ENCODE measurements around the gene ENTPD8. TPM values are rescaled to one million over a fixed set of nuclear protein-coding genes. Genes with fewer than 3 reads are reported as not detected.
"Not testable (repeated sequence)": the region's sequence is repeated elsewhere in the genome, so short reads cannot be mapped to it uniquely, and the experiment has no call there.

ENTPD8 gene
- total RNA-seq, 8 experiments from 2014 or later = 0.08 to 0.52 (median 0.21) TPM; not detected in 2

DNA sequence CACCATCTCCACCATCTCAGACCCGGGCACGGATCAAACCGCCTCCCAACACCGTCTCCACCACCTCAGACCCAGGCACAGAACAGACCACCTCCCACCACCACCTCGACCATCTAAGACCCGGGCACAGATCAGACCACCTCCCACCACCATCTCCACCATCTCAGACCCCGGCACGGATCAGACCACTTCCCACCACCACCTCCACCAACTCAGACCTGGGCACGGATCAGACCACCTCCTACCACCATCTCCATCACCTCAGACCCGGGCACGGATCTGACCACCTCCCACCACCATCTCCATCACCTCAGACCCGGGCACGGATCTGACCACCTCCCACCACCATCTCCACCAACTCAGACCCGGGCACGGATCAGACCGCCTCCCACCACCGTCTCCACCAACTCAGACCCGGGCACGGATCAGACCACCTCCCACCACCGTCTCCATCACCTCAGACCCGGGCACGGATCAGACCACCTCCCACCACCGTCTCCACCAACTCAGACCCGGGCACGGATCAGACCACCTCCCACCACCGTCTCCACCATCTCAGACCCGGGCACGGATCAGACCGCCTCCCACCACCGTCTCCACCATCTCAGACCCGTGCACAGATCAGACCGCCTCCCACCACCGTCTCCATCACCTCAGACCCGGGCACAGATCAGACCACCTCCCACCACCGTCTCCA lies 25.4 kb upstream of the ENTPD8 start:
- in situ Hi-C loops (cut with MboI; ENCODE audit: low pct_unique_long_range_greater_than_20kb in 2 of 9, low sequenced_read_pairs in 9 of 9, unreplicated experiment in 9 of 9) = not testable (repeated sequence)

GRCh38 chr9:137465720-137466388 lies 24.7 kb upstream of the ENTPD8 start:
- in situ Hi-C loops (cut with MboI; ENCODE audit: low pct_unique_long_range_greater_than_20kb in 2 of 9, low sequenced_read_pairs in 9 of 9, unreplicated experiment in 9 of 9) = no loop called here
- Histone ChIP-seq H3K4me1 (replicated peaks in 1 of 2) (no peaks in the 10 kb centered on the region), H3K27ac (no peak overlapping the region), H3K4me3 (no peak overlapping the region)
- 10 to 100% (median 85%) methylated on average over 1 to 4 of the region's 23 CpGs; no CpG with 5 or more reads in 4 of the 10 experiments for WGBS, 10 experiments
- no peak for ATAC-seq (replicated peaks in 6 of 8)

More for the DNA sequence above, 25.4 kb upstream of the ENTPD8 start:
- not testable (repeated sequence) for H3K27ac ChIP-seq; H3K4me1 ChIP-seq (replicated peaks in 1 of 2); H3K4me3 ChIP-seq; ATAC-seq (replicated peaks in 6 of 8)
- WGBS, 10 experiments = 51 to 100% (median 83%) methylated on average over 1 to 8 of the region's 35 CpGs; no CpG with 5 or more reads in 5 of the 10 experiments

DNA sequence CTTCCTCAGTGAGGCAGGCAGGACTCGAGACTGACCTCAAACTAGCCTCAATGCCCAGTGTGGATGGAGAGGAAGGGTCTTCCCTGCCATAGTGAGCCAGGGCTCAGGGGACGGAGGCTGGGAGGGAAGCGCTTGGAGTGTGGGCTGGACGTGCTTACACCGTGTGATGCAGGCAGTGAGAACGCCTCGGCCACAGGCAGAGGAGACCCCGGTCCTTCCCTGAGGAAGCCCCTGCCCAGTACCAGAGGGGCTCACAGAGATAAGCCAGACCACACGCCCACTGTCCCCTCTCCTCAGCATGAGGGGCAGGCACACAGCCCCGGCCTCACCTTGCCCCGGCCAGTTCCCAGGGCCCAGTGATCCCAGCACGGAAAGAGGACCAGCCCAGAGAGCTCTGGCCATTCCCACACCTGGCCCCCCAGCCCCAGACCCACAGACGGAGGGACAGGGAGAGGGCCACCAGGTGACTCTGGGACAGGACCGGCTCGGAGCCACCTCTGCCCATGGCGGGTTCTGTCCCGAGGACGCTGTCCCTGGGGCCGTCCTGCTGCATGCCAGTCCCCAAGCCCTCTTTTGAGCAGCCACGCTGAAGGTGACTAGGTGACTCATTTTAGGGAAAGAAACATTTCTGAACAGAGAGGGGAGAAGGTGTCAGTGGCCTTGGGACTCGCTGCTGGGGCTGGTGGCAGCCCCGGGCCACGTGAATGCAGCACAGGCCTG lies 24.0 kb upstream of the ENTPD8 start:
- Histone ChIP-seq H3K4me3 (no peak overlapping the region), H3K4me1 (replicated peaks in 1 of 2) (no peaks in the 10 kb centered on the region), H3K27ac (no peak overlapping the region)
- ATAC-seq (replicated peaks in 6 of 8) = peak in 1 of 8 experiments; percentile 6
- in situ Hi-C loops (cut with MboI; ENCODE audit: low pct_unique_long_range_greater_than_20kb in 2 of 9, low sequenced_read_pairs in 9 of 9, unreplicated experiment in 9 of 9) = no loop called here
- WGBS, 10 experiments = 76 to 100% (median 97%) methylated on average over 1 to 12 of the region's 23 CpGs; no CpG with 5 or more reads in 5 of the 10 experiments

- H3K4me3 ChIP-seq = no peak overlapping the region
- 72% methylated on average over 10 of the region's 28 CpGs; no CpG with 5 or more reads in 9 of the 10 experiments for WGBS, 10 experiments
- in situ Hi-C loops (cut with MboI; ENCODE audit: low pct_unique_long_range_greater_than_20kb in 2 of 9, low sequenced_read_pairs in 9 of 9, unreplicated experiment in 9 of 9) = no loop called here
- H3K27ac ChIP-seq = no peak overlapping the region
- no peak for ATAC-seq (replicated peaks in 6 of 8)
- peaks cover 3 to 6% of the 10 kb centered on the region in 2 donors for H3K4me1 ChIP-seq (replicated peaks in 1 of 2)
Observed at GRCh38 chr9:137464291-137464999, 23.3 kb upstream of the ENTPD8 start.

DNA sequence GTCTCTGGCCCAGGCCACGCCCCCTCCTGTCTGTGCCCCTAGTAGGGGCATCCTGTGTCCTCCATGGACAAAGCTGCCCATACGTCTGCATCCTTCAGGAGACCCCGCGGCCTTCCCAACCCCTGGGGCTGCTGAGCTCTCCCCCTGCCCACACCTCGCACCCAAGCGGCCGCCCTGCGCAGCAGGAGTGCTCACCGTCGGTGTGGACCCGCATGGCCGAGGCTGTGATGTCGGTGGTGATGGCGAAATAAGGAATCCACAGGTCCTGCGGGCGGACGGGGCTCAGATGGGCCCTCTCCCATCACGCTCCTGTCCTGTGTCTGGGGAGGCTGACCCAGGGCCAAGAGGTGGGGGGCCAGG lies 22.8 kb upstream of the ENTPD8 start:
- in situ Hi-C loops (cut with MboI; ENCODE audit: low pct_unique_long_range_greater_than_20kb in 2 of 9, low sequenced_read_pairs in 9 of 9, unreplicated experiment in 9 of 9) = no loop called here
- H3K4me1 ChIP-seq (replicated peaks in 1 of 2) = peaks cover 4 to 7% of the 10 kb centered on the region in 2 donors
- WGBS, 10 experiments = 80 to 85% methylated on average over 2 to 4 of the region's 18 CpGs; no CpG with 5 or more reads in 8 of the 10 experiments
- H3K27ac ChIP-seq = no peak overlapping the region
- ATAC-seq (replicated peaks in 6 of 8) = no peak
- no peak overlapping the region for H3K4me3 ChIP-seq

DNA sequence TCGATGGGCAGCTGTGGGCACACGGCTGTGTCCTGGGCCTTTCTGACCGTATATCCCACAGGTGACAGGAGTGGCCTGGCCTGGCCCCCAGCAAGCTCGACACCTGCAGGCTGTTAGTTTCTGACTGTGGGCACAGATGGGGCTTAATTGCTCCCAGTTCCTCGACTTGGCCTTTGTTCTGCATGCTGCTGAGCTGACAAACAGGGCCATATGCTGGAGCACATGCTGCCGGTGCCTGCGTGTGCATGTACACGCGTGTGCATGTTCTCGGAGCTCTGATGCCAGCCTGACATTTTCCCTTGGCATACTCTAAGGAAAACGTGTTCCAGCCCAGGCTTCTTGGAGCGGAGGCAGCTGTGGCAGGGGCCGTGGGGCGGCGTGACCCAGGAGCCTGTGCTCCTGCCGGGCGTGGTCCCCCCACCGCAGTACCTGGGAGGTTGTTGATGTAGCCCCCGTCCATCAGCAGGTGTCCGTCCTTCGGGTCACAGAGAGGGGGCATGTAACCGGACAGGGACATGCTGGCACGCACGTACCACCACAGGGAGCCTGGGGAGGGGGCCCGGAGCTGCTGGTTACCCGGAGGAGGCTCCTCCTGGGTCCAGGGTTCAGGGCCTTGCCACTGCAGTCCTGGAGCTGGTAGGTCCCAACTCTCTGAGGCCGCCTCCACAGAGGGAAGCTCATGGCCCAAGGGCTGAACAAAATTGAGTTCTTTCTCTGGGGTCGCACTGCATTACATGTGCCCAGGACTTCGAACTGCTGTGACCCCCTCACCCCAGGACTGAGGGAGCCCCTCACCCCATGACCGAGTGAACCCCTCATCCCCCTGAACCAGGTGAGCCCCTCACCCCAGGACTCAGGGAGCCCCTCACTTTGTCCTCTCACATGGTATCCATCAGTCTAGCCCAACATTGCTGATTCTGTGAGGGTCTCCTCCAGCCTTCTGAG lies 22.1 kb upstream of the ENTPD8 start:
- 40 to 100% (median 85%) methylated on average over 1 to 7 of the region's 30 CpGs; no CpG with 5 or more reads in 6 of the 10 experiments for WGBS, 10 experiments
- ATAC-seq (replicated peaks in 6 of 8) = no peak
- peaks cover 6 to 7% of the 10 kb centered on the region in 2 donors for H3K4me1 ChIP-seq (replicated peaks in 1 of 2)
- H3K27ac ChIP-seq = no peak overlapping the region
- in situ Hi-C loops (cut with MboI; ENCODE audit: low pct_unique_long_range_greater_than_20kb in 2 of 9, low sequenced_read_pairs in 9 of 9, unreplicated experiment in 9 of 9) = no loop called here
- no peak overlapping the region for H3K4me3 ChIP-seq

DNA sequence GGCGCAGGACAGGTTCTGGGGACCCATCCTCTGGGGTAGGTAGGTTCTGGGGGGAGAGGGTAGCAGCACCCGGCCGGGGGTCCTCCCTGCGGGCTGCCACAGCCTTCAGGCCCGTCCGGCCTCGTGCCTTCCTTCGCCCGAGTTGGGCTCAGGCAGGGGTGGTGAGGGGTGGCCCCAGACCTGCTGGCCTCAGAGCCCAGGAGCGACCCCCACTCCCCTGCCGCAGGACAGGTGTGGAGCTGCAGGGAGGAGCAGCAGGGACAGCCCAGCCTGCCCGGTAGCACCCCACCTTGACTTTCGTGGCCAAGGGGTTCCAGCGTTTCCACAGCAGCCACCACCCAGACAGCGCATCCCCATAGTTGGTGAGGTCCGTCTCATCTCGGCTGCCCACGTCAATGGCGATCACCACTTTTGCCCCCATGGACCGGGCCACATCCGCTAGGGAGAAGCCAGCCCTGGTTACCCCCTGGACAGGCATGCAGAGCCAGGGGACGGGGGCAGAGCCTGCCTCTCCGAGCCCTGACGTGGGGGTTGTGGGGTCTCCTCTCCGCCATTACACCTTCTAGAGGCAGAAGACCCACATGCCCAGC lies 21.3 kb upstream of the ENTPD8 start:
- no peak overlapping the region for H3K27ac ChIP-seq
- peaks cover 12% of the 10 kb centered on the region in 2 donors for H3K4me1 ChIP-seq (replicated peaks in 1 of 2)
- in situ Hi-C loops (cut with MboI; ENCODE audit: low pct_unique_long_range_greater_than_20kb in 2 of 9, low sequenced_read_pairs in 9 of 9, unreplicated experiment in 9 of 9) = no loop called here
- ATAC-seq (replicated peaks in 6 of 8) = no peak
- H3K4me3 ChIP-seq = no peak overlapping the region
- WGBS, 10 experiments = 80 to 95% methylated on average over 1 to 10 of the region's 25 CpGs; no CpG with 5 or more reads in 8 of the 10 experiments

GRCh38 chr9:137461663-137462395 lies 20.7 kb upstream of the ENTPD8 start:
- no peak overlapping the region for H3K27ac ChIP-seq
- H3K4me3 ChIP-seq = no peak overlapping the region
- in situ Hi-C loops (cut with MboI; ENCODE audit: low pct_unique_long_range_greater_than_20kb in 2 of 9, low sequenced_read_pairs in 9 of 9, unreplicated experiment in 9 of 9) = no loop called here
- WGBS, 10 experiments = 56 to 90% (median 70%) methylated on average over 1 to 11 of the region's 52 CpGs; no CpG with 5 or more reads in 6 of the 10 experiments
- peaks cover 12% of the 10 kb centered on the region in 2 donors for H3K4me1 ChIP-seq (replicated peaks in 1 of 2)
- ATAC-seq (replicated peaks in 6 of 8) = peak in 2 of 8 experiments; percentile 2 to 14

- no CpG with 5 or more reads among the region's 21 CpGs for whole genome bisulfite sequencing, 10 experiments
Observed at GRCh38 chr9:137461316-137461662, 20.1 kb upstream of the ENTPD8 start.

DNA sequence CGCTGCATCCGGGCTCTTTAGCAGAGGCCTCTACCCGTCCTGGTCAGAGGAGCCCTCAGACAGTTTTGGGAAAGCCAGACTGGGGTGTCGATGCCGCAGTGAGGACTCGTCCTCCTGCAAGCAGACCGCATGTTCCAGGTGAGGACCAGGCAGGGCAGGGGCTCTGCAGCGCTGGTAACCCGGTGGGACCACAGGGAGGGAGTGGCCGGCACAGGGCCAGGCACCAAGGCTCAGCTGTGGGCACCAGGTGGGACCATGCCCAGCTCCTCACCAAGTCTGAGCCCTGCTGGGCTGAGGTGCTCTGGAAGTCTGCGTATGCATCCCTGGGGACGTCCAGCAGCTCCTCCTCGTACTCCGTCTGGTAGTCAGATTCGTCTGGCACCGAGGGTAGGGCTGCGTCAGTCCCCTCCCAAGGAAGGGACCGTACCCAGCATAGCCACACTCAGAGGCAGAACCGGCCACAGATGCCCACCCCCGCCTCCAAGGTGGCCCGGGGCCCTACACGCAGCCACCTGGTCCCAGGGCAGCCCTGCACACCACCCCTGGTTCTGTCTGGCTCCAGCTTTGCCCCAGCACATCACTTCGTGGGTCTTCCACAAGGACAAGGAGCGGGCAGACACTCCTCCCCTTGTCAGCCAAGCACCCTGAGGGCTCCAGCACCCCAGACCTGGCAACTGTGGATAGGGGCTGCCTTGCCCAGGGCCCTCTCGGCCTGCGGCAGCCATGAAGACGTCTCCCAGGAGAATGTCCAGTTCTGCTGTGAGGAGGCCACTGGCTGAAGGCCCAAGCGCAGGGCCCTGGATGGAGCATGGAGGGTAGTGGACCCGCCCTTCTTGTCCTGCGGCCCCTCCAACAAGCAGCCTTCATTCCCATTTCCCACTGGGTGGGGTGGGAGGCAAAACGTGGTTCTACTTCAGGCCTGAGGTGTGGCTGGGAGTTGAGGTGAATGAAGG lies 19.5 kb upstream of the ENTPD8 start:
- ATAC-seq (replicated peaks in 6 of 8) = no peak
- H3K4me3 ChIP-seq = no peak overlapping the region
- H3K4me1 ChIP-seq (replicated peaks in 1 of 2) = peaks cover 12% of the 10 kb centered on the region in 2 donors
- in situ Hi-C loops (cut with MboI; ENCODE audit: low pct_unique_long_range_greater_than_20kb in 2 of 9, low sequenced_read_pairs in 9 of 9, unreplicated experiment in 9 of 9) = no loop called here
- WGBS, 10 experiments = 85 to 100% (median 95%) methylated on average over 1 to 6 of the region's 31 CpGs; no CpG with 5 or more reads in 6 of the 10 experiments
- no peak overlapping the region for H3K27ac ChIP-seq

More at GRCh38 chr9:137461316-137461662, 20.1 kb upstream of the ENTPD8 start:
- no peak for ATAC-seq (replicated peaks in 6 of 8)
- peaks cover 12% of the 10 kb centered on the region in 2 donors for H3K4me1 ChIP-seq (replicated peaks in 1 of 2)
- no peak overlapping the region for H3K4me3 ChIP-seq
- H3K27ac ChIP-seq = no peak overlapping the region
- in situ Hi-C loops (cut with MboI; ENCODE audit: low pct_unique_long_range_greater_than_20kb in 2 of 9, low sequenced_read_pairs in 9 of 9, unreplicated experiment in 9 of 9) = no loop called here
